Activated T-helper 17 cell treated with anti-CD3 and anti-CD28 coated beads, Interleukin-2, amount 50 U/mL, for 72 hours (primary cell): ENCODE results near the gene TOLLIP. TPM values are rescaled to one million over a fixed set of nuclear protein-coding genes. Genes with fewer than 3 reads are reported as not detected.
A peak's percentile ranks its signal among the peaks of the same experiment; 100 is the strongest.
"Not testable (repeated sequence)": the region's sequence is repeated elsewhere in the genome, so short reads cannot be mapped to it uniquely, and the experiment has no call there.

Experiments
- ATAC-seq: fragments of 150-1000 bp; cut with Tn5 transposase; replicated peaks from 2 replicates; pipeline ENCODE4 v1.10.0; 2021; ENCODE audit warnings: mild to moderate bottlenecking, moderate library complexity
- H3K27ac Mint-ChIP-seq: one replicate; pipeline ENCODE4 v1.8.0; 2022; ENCODE audit warnings: mixed read lengths
- H3K27me3 Mint-ChIP-seq: one replicate; pipeline ENCODE4 v1.8.0; 2022; ENCODE audit warnings: mixed read lengths
- H3K36me3 Mint-ChIP-seq: one replicate; pipeline ENCODE4 v1.8.0; 2022; ENCODE audit warnings: low read depth, mild to moderate bottlenecking, mixed read lengths
- H3K4me1 Mint-ChIP-seq: one replicate; pipeline ENCODE4 v1.8.0; 2022; ENCODE audit warnings: mixed read lengths
- H3K4me3 Mint-ChIP-seq: one replicate; pipeline ENCODE4 v1.8.0; 2022; ENCODE audit warnings: mild to moderate bottlenecking, mixed read lengths
- H3K9me3 Mint-ChIP-seq: one replicate; pipeline ENCODE4 v1.8.0; 2022; ENCODE audit warnings: mixed read lengths
- total RNA-seq, 2 donors: library from RNA; stranded (reverse); gene quantifications; one replicate each; pipeline ENCODE4 v1.2.3, GENCODE V29; 2022

TOLLIP gene
- total RNA-seq, 2 donors from 2014 or later: 27.6 to 30.8 TPM

DNA sequence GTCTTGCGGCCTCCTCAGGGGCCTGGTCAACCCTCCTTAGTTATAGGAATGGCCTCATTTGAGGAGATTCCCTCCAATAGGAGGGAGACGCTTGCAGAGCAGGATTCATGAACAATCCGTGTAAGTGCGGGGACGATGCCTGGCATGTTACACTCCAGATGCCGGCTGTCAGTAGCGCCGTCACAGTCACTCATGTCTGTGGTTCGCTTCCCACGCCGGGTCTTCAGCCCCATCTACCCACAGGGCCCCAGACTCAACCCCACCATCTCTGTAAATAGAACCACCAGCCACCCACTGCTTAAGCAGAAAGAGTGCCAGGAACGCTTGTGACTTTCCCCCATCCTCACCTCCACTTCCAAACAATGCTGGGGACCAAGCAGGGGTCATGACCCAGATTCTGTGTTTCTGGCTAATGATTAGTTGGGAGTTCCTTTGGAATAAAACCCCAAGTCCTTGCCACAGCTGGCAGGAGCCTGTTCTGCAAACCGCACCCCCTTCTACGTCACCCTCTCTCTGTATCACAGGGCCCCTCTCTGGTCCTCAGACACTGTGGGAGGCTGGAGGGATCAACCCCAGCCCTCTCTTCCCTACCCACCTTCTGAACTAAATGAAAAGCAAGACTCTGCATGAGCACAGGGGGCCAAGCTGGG lies 38.8 kb upstream of the TOLLIP start:
- Mint-ChIP-seq H3K27ac (no peak overlapping the region), H3K27me3 (no peaks in the 10 kb centered on the region), H3K36me3 (no peaks in the 10 kb centered on the region), H3K4me1 (no peaks in the 10 kb centered on the region), H3K4me3 (no peak overlapping the region), H3K9me3 (no peaks in the 10 kb centered on the region)
- ATAC-seq: no peak

DNA sequence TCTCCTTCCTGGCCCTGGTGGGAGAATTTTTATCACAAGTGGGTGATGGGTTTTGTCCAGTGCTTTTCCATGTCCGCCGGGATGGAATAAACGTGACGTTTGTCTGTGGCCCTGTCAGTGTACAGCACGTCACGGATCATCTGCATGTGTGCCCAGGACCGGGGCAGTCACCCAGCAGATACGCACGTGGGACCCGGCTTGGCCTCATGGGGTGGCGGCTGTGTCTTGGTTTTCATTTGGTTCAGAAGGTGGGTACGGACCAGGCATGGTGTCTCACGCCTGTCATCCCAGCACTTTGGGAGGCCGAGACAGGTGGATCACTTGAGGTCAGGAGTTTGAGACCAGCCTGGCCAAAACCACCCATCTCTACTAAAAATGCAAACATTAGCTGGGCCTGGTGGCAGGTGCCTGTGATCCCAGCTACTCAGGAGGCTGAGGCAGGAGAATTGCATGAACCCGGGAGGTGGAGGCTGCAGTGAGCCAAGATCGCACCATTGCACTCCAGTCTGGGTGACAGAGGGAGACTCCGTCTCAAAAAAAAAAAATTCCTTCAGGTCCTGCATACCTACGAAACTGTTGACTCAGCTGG lies 38.1 kb upstream of the TOLLIP start:
- H3K27me3 Mint-ChIP-seq, H3K27ac Mint-ChIP-seq, ATAC-seq, H3K4me1 Mint-ChIP-seq, H3K36me3 Mint-ChIP-seq, H3K4me3 Mint-ChIP-seq, H3K9me3 Mint-ChIP-seq: not testable (repeated sequence)

- H3K4me3 Mint-ChIP-seq: no peak overlapping the region
- no peak for ATAC-seq
- no peak overlapping the region for H3K27ac Mint-ChIP-seq
- H3K4me1 Mint-ChIP-seq: no peaks in the 10 kb centered on the region
- H3K27me3 Mint-ChIP-seq: no peaks in the 10 kb centered on the region
- H3K9me3 Mint-ChIP-seq: no peaks in the 10 kb centered on the region
- H3K36me3 Mint-ChIP-seq: no peaks in the 10 kb centered on the region
Observed at GRCh38 chr11:1346669-1347390, 37.4 kb upstream of the TOLLIP start.

DNA sequence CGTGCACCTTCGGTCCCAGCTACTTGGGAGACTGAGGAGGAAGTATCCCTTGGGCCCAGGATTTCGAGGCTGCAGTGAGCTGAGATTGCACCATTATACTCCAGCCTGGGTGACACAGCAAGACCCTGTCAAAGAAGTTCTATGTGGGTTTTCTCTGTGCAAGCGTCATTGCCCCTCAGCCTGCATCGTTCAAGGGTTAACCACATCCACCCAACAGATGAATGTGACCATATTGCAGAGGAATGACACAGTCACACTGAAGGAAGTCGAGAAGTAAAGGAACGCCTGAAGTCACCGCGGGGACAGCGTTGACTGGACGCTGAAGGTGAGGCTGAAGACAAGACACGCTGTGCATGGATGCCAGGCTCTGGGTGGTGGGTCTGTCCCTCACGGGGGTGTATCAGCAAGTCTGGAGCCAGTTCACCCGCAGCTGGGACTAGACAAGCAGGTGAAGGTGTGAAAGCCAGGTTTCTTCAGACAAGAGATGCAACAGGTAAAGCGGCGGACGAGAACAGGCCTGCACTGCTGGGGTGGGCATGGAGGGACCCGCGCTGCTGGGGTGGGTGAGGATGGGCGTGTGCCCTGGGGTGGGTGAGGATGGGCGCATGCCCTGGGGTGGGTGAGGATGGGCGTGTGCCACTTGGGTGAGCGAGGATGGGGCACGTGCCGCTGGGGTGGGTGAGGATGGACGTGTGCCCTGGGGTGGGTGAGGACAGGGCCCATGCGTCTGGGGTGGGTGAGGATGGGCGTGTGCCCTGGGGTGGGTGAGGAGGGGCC lies 36.5 kb upstream of the TOLLIP start:
- Mint-ChIP-seq H3K36me3 (no peaks in the 10 kb centered on the region), H3K27me3 (no peaks in the 10 kb centered on the region), H3K27ac (no peak overlapping the region), H3K4me3 (no peak overlapping the region), H3K9me3 (no peaks in the 10 kb centered on the region), H3K4me1 (no peaks in the 10 kb centered on the region)
- no peak for ATAC-seq

DNA sequence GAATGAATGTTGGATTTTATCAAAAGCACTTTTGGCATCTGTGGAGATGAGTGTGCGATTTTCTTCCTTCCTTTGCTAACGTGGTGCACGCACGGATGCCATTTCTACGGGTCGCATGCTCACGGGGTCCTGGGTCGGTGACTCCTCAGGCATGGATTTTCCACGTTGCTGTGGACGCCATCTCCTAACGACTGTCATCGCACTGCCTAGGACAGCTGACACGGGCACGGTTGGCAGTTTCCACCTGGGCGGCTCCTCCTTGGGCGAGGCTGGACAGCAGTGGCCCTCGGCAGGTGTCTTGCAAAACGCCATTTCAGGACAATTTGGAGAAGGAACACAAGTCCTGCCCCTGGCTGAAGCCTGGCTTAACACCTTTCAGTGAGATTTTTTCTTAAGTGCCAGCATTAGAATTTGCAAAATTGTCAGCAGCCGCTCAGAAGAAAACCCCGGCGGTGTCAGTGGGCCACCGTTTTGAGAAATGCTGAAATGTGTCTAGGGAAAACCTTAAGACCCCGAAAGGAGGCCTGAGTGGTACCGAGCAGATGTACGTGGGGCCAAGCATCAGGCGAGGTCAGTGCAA lies 34.7 kb upstream of the TOLLIP start:
- H3K27me3 Mint-ChIP-seq: no peaks in the 10 kb centered on the region
- H3K36me3 Mint-ChIP-seq: no peaks in the 10 kb centered on the region
- H3K4me1 Mint-ChIP-seq: no peaks in the 10 kb centered on the region
- H3K9me3 Mint-ChIP-seq: no peaks in the 10 kb centered on the region
- H3K27ac Mint-ChIP-seq: no peak overlapping the region
- H3K4me3 Mint-ChIP-seq: no peak overlapping the region
- no peak for ATAC-seq

GRCh38 chr11:1343391-1344055 lies 34.1 kb upstream of the TOLLIP start:
- Mint-ChIP-seq H3K4me1 (no peaks in the 10 kb centered on the region), H3K9me3 (no peaks in the 10 kb centered on the region)

GRCh38 chr11:1342946-1343345 lies 33.5 kb upstream of the TOLLIP start:
- Mint-ChIP-seq H3K9me3 (peaks cover 1% of the 10 kb centered on the region), H3K4me1 (peaks cover 2% of the 10 kb centered on the region), H3K27me3 (no peaks in the 10 kb centered on the region), H3K27ac (no peak overlapping the region), H3K4me3 (no peak overlapping the region), H3K36me3 (no peaks in the 10 kb centered on the region)
- ATAC-seq: no peak

More at GRCh38 chr11:1343391-1344055, 34.1 kb upstream of the TOLLIP start:
- Mint-ChIP-seq H3K36me3 (no peaks in the 10 kb centered on the region), H3K4me3 (no peak overlapping the region), H3K27ac (no peak overlapping the region), H3K27me3 (no peaks in the 10 kb centered on the region)
- no peak for ATAC-seq

- no peak overlapping the region for H3K4me3 Mint-ChIP-seq
- H3K36me3 Mint-ChIP-seq: no peaks in the 10 kb centered on the region
- H3K4me1 Mint-ChIP-seq: peaks cover 6% of the 10 kb centered on the region
- no peak for ATAC-seq
- no peak overlapping the region for H3K27ac Mint-ChIP-seq
- H3K9me3 Mint-ChIP-seq: peaks cover 5% of the 10 kb centered on the region
- no peaks in the 10 kb centered on the region for H3K27me3 Mint-ChIP-seq
Observed at GRCh38 chr11:1341928-1342524, 32.6 kb upstream of the TOLLIP start.

- H3K4me1 Mint-ChIP-seq, ATAC-seq, H3K4me3 Mint-ChIP-seq, H3K27me3 Mint-ChIP-seq, H3K36me3 Mint-ChIP-seq, H3K9me3 Mint-ChIP-seq, H3K27ac Mint-ChIP-seq: not testable (repeated sequence)
Observed at GRCh38 chr11:1341226-1341625, 31.8 kb upstream of the TOLLIP start.

GRCh38 chr11:1340111-1340510 lies 30.7 kb upstream of the TOLLIP start:
- no peak overlapping the region for H3K27ac Mint-ChIP-seq
- no peaks in the 10 kb centered on the region for H3K27me3 Mint-ChIP-seq
- H3K4me3 Mint-ChIP-seq: no peak overlapping the region
- H3K4me1 Mint-ChIP-seq: peaks cover 6% of the 10 kb centered on the region
- peaks cover 5% of the 10 kb centered on the region for H3K9me3 Mint-ChIP-seq
- H3K36me3 Mint-ChIP-seq: no peaks in the 10 kb centered on the region
- no peak for ATAC-seq

GRCh38 chr11:1339066-1339675 lies 29.7 kb upstream of the TOLLIP start:
- peaks cover 6% of the 10 kb centered on the region for H3K4me1 Mint-ChIP-seq
- H3K4me3 Mint-ChIP-seq: no peak overlapping the region
- peaks cover 5% of the 10 kb centered on the region for H3K9me3 Mint-ChIP-seq
- no peaks in the 10 kb centered on the region for H3K27me3 Mint-ChIP-seq
- no peaks in the 10 kb centered on the region for H3K36me3 Mint-ChIP-seq
- H3K27ac Mint-ChIP-seq: no peak overlapping the region
- no peak for ATAC-seq

DNA sequence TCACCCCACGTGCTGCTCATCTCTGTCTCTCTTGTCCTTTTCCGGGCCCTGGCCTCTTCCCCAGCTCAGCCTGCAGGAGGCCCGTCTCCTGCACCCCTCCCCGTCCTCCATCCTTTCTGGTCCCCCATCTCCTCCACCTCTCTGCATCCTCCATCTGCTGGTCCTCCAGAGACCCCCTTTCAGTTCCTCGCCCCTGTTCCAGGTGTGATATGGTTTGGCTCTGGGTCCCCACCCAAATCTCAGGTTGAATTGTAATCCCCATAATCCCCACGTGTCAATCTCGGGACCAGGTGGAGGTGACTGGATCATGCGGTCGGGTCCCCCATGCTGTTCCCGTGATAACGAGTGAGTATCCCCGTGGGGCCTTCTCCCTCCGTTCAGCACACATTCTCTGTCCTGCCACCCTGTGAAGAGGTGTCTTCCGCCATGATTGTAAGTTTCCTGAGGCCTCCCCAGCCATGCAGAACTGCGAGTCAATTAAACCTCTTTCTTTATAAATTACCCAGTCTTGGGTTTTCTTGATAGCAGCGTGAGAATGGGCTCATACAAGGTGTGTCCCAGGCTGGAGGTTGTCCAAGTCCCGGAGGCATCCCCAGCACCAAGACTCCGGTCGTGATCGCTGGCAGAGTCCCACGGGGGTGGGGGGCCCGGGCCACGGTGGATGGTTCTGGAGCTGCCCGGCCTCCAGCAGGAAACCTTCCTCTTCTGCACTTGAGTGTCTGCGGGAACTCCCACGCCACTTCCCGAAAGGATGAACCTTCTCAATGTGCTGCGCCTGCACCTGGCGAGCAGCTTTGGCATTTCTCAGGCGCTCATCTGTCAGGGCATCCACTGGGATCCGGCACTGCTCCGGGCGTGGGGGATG lies 29.0 kb upstream of the TOLLIP start:
- H3K4me3 Mint-ChIP-seq: peak overlapping the region; percentile 41
- H3K27me3 Mint-ChIP-seq: no peaks in the 10 kb centered on the region
- peaks cover 5% of the 10 kb centered on the region for H3K9me3 Mint-ChIP-seq
- peak overlapping the region; percentile 20 for H3K27ac Mint-ChIP-seq
- ATAC-seq: no peak
- no peaks in the 10 kb centered on the region for H3K36me3 Mint-ChIP-seq
- H3K4me1 Mint-ChIP-seq: peaks cover 6% of the 10 kb centered on the region

DNA sequence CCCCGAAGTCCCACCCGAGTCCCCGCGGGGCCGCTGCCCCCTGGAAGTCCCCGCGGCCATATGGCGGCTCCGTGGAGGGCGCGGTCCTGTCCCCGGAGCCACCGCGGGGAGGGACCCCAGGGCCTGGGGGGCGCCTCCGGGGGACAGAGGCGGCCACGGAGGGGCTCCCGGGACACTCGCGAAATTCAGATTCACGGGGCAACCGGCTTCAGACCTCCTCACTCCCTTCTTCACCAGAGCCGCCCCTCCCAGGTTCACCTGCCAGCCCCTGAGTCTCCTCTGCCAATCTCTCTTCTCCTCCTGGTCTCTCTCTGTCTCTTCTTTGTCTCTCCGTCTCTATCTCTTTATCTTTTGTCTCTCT lies 28.2 kb upstream of the TOLLIP start:
- Mint-ChIP-seq H3K27me3 (no peaks in the 10 kb centered on the region), H3K4me3 (peak overlapping the region; percentile 41), H3K9me3 (peaks cover 5% of the 10 kb centered on the region), H3K27ac (peak overlapping the region; percentile 20), H3K36me3 (no peaks in the 10 kb centered on the region), H3K4me1 (peaks cover 6% of the 10 kb centered on the region)
- ATAC-seq: no peak
